Measurements from ENCODE around the gene CTSF.
"Not testable (repeated sequence)": the region's sequence is repeated elsewhere in the genome, so short reads cannot be mapped to it uniquely, and the experiment has no call there.

The CTSF gene

GRCh38 chr11:66556086-66556485 lies 12.3 kb downstream of the CTSF start:
- DNase-seq, result no peak

GRCh38 chr11:66555416-66555815 lies 13.0 kb downstream of the CTSF start:
- no peak for DNase-seq

- DNase-seq, result no peak
Observed at GRCh38 chr11:66554602-66555001, 13.8 kb downstream of the CTSF start.

GRCh38 chr11:66550887-66551286 lies 17.5 kb downstream of the CTSF start:
- no peak for DNase-seq

GRCh38 chr11:66549696-66550095 lies 18.7 kb downstream of the CTSF start:
- no peak for DNase-seq

- no peak for DNase-seq
Observed at GRCh38 chr11:66548774-66549630, 19.4 kb downstream of the CTSF start.

GRCh38 chr11:66548041-66548440 lies 20.4 kb downstream of the CTSF start:
- no peak for DNase-seq

GRCh38 chr11:66547662-66548009 lies 20.8 kb downstream of the CTSF start:
- no peak for DNase-seq

GRCh38 chr11:66546966-66547661 lies 21.3 kb downstream of the CTSF start:
- no peak for DNase-seq

- DNase-seq, result no peak
Observed at GRCh38 chr11:66546368-66546965, 21.9 kb downstream of the CTSF start, which contains the start of gene ACTN3. Gene ACTN3 (plus strand): TSS chr11:66546903. CDS start chr11:66546938, 35 bp downstream.

- peak; percentile 93 for DNase-seq
Observed at GRCh38 chr11:66545701-66546367, 22.6 kb downstream of the CTSF start, which contains the start of gene ZDHHC24. Gene ZDHHC24 (minus strand): TSS chr11:66546048. CDS start chr11:66546003, 45 bp downstream.

- DNase-seq, result not testable (repeated sequence)
Observed at GRCh38 chr11:66544952-66545351, 23.5 kb downstream of the CTSF start.

GRCh38 chr11:66543263-66544107 lies 24.9 kb downstream of the CTSF start:
- DNase-seq, result no peak

GRCh38 chr11:66542362-66542761 lies 26.0 kb downstream of the CTSF start:
- DNase-seq, result no peak

- DNase-seq, result no peak
Observed at GRCh38 chr11:66541892-66542291, 26.5 kb downstream of the CTSF start.

- not testable (repeated sequence) for DNase-seq
Observed at GRCh38 chr11:66540598-66540997, 27.8 kb downstream of the CTSF start.

- DNase-seq, result no peak
Observed at GRCh38 chr11:66539870-66540213, 28.6 kb downstream of the CTSF start.

GRCh38 chr11:66539170-66539869 lies 29.1 kb downstream of the CTSF start:
- no peak for DNase-seq

- no peak for DNase-seq
Observed at GRCh38 chr11:66532784-66533183, 35.6 kb downstream of the CTSF start.

GRCh38 chr11:66531841-66532240 lies 36.6 kb downstream of the CTSF start:
- DNase-seq, result no peak

GRCh38 chr11:66530927-66531709 lies 37.3 kb downstream of the CTSF start:
- DNase-seq, result no peak

Measured in DMS153 (cell line).